ENCODE data around the gene TAB2. TPM values are rescaled to one million over a fixed set of nuclear protein-coding genes. Genes with fewer than 3 reads are reported as not detected.

TAB2 gene
- total and polyA plus RNA-seq, 2 donors (not counting 3 experiments of a cell fraction or from before 2014, with no cell fraction given): 26.0 to 37.4 TPM

- TF ChIP-seq GATA2 (IDR thresholded peaks at IDR 0.05; ENCODE audit: insufficient read depth, insufficient read length, low read depth, low read length) (no peak), POLR2A (IDR thresholded peaks at IDR 0.05; ENCODE audit: low read depth, low read length) (no peak), EZH2 (IDR thresholded peaks at IDR 0.05; ENCODE audit: borderline replicate concordance, low read depth, low read length, severe bottlenecking) (no peak), POLR2AphosphoS5 (IDR thresholded peaks at IDR 0.05; ENCODE audit: insufficient read depth, low read depth, low read length) (no peak), MYC (IDR thresholded peaks at IDR 0.05; ENCODE audit: low read depth, low read length) (no peak), FOS (IDR thresholded peaks at IDR 0.05; ENCODE audit: borderline replicate concordance, insufficient read depth, low read length) (no peak), JUN (IDR thresholded peaks at IDR 0.05; ENCODE audit: borderline replicate concordance, insufficient read depth, insufficient read length, low read depth) (no peak)
- TF ChIP-seq, protein P1, sequence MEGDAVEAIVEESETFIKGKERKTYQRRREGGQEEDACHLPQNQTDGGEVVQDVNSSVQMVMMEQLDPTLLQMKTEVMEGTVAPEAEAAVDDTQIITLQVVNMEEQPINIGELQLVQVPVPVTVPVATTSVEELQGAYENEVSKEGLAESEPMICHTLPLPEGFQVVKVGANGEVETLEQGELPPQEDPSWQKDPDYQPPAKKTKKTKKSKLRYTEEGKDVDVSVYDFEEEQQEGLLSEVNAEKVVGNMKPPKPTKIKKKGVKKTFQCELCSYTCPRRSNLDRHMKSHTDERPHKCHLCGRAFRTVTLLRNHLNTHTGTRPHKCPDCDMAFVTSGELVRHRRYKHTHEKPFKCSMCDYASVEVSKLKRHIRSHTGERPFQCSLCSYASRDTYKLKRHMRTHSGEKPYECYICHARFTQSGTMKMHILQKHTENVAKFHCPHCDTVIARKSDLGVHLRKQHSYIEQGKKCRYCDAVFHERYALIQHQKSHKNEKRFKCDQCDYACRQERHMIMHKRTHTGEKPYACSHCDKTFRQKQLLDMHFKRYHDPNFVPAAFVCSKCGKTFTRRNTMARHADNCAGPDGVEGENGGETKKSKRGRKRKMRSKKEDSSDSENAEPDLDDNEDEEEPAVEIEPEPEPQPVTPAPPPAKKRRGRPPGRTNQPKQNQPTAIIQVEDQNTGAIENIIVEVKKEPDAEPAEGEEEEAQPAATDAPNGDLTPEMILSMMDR (IDR thresholded peaks at IDR 0.05; ENCODE audit: extremely low read depth in 1 of 2, insufficient read depth in 1 of 2, low read depth in 1 of 2, low read length in 2 of 2): no peak
- TF ChIP-seq, protein P2, sequence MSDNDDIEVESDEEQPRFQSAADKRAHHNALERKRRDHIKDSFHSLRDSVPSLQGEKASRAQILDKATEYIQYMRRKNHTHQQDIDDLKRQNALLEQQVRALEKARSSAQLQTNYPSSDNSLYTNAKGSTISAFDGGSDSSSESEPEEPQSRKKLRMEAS (IDR thresholded peaks at IDR 0.05; ENCODE audit: insufficient read depth, insufficient read length): no peak
- no peaks in the 10 kb centered on the region for H3K27me3 ChIP-seq (ENCODE audit: control insufficient read depth in 2 of 2, insufficient read depth in 2 of 2, low read length in 2 of 2)
- dilution Hi-C loops (cut with MboI; ENCODE audit: extremely low pct_ligation_motif_present, low sequenced_read_pairs): no loop called here
- intact Hi-C loops (cut with micrococcal nuclease): loop anchor here (2.0 kb wide), 1 partner anchor 19 kb away; no protein-coding TSS in a partner anchor
- no peak for FAIRE-seq
- DNase-seq (ENCODE audit: low read depth, low spot score): no peak
- H3K4me3 ChIP-seq (replicated peaks in 1 of 3; ENCODE audit: insufficient read depth in 1 of 3, low read depth in 1 of 3, low read length in 3 of 3): no peak overlapping the region
- no peaks in the 10 kb centered on the region for H3K9me1 ChIP-seq (replicated peaks; ENCODE audit: control insufficient read depth, extremely low read depth, insufficient read depth, low read length)
- no peak overlapping the region for H3K4me2 ChIP-seq (ENCODE audit: insufficient read depth, low read length)
- no peaks in the 10 kb centered on the region for H3K36me3 ChIP-seq (ENCODE audit: control insufficient read depth in 2 of 2, extremely low read depth in 1 of 2, insufficient read depth in 2 of 2, low read length in 2 of 2)
- H3K27ac ChIP-seq (ENCODE audit: insufficient read depth, low read depth, low read length): no peak overlapping the region
- no peaks in the 10 kb centered on the region for H4K20me1 ChIP-seq (replicated peaks; ENCODE audit: control insufficient read depth, extremely low read depth, insufficient read depth, low read length)
- CTCF ChIA-PET: interaction anchor here (1.0 kb wide), 2 partner anchors 10 to 23 kb away, joined by 3 read pairs; no protein-coding TSS in a partner anchor
- BruUV-seq (replicated peaks): no TSS peak
- H2AFZ ChIP-seq (ENCODE audit: low read depth, low read length): no peak overlapping the region
- peaks cover 45% of the 10 kb centered on the region for H3K79me2 ChIP-seq (ENCODE audit: control insufficient read depth, insufficient read depth, low read length)
- no peaks in the 10 kb centered on the region for H3K4me1 ChIP-seq (ENCODE audit: control insufficient read depth, extremely low read depth, insufficient read depth, low read length)
- H3K9ac ChIP-seq (replicated peaks; ENCODE audit: extremely low read depth, insufficient read depth, low read length): no peak overlapping the region
- H3K9me3 ChIP-seq (replicated peaks; ENCODE audit: control insufficient read depth, insufficient read depth, low read length): no peaks in the 10 kb centered on the region
- POLR2A ChIA-PET: no interaction called here
Measured at GRCh38 chr6:149372062-149372461, 54.5 kb downstream of the TAB2 start.

Measured in endothelial cell of umbilical vein (primary cell).